EL (cell line): ENCODE results near the gene IGF2BP2.
A peak's percentile ranks its signal among the peaks of the same experiment; 100 is the strongest.

Experiments used
- DNase-seq: peaks from one replicate; pipeline ENCODE4 v3.0.0-alpha.2; 2016

Gene IGF2BP2

DNA sequence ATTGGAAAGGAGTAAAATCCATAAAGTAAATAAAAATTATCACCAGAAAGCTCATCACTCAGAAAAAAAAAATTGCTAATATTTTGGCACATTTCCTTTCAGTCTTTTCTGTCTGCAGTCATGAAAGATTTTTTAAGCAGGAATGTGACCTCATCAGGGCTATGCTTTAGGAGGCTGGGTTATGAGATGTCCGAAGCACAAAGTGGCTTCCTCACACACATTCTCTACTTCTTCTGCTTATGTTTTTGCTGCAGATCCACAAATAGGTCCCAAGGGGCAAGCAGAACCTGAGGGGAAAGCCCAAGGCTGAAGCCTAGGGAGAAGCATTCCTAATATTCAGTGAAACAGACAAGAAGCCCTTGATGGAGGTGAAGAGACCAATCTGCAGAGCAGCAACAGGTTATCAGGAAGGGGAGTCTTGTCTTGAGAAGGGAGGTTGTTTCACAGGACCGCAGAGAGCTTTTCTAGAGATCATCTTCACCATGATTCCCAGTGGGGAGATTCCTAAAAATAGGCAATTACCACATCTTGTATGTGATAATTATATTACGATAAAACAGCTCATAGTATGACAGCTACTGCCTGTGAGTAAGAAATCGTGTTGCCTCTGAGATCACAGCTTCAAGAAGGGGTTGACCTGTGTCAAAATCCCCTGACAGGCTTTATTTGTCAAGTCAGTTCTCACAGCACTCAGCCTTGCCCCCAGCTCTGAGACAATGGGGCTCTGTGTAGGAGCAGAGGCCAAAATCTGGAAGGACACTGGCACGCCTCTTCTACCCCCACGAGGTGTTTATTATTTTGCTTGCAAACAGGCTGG is 60.5 kb downstream of the IGF2BP2 start:
- peak; percentile 46 for DNase-seq

- DNase-seq, result no peak
Observed at GRCh38 chr3:185763347-185764005, 61.4 kb downstream of the IGF2BP2 start.

DNA sequence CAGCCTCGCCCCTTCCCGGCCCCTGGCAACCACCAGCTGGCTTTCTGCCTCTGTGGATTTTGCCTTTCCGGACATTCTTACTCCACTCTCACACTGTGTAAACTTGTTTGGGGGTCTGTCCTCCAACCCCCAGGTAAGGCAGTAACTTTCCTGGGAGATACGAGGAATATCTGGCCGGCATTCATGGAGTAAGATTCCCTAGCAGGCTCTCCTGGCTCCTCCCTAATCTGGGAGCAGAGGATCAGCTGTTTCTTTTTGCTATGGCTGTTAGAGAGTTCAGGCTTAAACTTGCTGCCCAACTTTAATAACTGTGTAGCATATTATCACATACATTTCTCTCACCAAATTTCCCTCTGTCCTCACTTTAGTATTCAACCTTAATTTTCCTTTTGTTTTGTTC is 64.3 kb downstream of the IGF2BP2 start:
- no peak for DNase-seq

DNA sequence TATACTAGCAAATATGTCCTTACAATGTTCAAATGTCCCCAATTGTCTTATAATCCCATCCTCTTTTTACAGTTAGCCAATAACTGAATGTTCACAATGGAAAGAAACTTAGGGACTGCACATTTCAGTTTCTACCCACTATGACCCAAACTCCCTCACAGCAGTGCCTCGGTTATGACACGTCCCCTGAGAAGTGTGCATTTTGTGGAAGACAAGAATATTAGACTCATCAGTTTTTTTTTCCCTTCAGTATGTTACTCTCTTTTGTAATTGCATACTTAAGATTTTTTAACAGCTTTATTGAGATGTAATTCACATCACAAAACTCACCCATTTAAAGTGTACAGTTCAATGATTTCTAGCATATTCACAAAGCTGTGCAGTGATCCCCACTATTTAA is 64.8 kb downstream of the IGF2BP2 start:
- DNase-seq, result peak; percentile 29

- DNase-seq, result no peak
Observed at GRCh38 chr3:185759512-185759911, 65.3 kb downstream of the IGF2BP2 start.

DNA sequence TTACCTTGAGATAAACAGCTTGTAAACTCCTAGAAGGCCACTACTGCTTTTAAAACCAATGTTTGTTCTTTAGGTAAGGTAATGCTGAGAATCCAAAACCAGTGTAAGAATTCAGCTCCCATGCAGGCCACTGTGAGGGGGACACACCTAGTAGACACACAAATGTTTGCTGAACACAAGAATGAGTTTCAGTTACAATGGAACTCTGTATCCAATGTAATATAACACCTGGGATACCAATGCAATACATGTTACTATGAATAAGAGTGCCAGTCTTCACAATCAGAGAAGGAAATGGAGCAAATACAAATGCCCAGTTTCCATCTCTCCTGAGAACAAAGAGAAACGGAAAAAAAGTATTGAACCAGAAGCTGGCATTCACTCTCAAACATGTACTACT is 65.9 kb downstream of the IGF2BP2 start:
- no peak for DNase-seq

GRCh38 chr3:185757176-185757575 is 67.7 kb downstream of the IGF2BP2 start:
- peak; percentile 26 for DNase-seq

DNA sequence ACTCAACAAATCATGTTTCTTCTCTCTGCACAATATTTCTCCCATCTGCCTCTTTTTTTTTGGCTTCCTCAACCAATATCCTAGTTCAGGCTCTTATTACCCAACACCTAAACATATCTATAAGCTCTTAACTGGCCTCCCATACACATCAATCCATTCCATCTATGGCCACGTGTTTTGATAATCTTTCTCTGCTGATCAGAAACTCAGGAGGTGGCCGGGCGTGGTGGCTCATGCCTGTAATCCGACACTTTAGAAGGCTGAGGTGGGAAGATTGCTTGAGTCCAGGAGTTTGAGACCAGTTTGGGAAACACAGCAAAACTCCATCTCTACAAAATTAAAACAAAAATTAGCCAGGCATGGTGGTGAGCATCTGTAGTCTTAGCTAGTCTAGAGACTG is 68.4 kb downstream of the IGF2BP2 start:
- DNase-seq, result no peak

GRCh38 chr3:185754920-185755319 is 69.9 kb downstream of the IGF2BP2 start:
- DNase-seq, result no peak

DNA sequence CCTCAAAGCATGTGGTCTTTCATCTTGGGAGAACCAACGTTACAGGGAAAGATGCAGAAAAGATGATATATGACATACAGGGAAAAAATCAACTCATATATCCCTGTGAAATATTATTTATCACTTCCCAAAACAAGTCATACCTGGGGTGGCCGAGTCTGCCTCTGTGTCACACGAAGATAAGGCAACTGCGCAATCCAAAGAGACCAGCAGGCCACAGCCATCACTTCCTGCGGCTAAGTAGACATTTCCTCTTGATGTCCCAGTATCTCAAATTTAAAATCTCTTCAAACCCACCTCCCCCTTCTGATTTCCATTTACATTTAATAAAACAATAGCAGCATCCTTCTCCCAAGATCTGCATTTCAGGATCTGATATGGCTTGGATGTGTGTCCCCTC is 71.5 kb downstream of the IGF2BP2 start:
- no peak for DNase-seq

- DNase-seq, result no peak
Observed at GRCh38 chr3:185750702-185751101, 74.1 kb downstream of the IGF2BP2 start.

GRCh38 chr3:185750015-185750414 is 74.8 kb downstream of the IGF2BP2 start:
- no peak for DNase-seq

- no peak for DNase-seq
Observed at GRCh38 chr3:185746470-185746869, 78.4 kb downstream of the IGF2BP2 start.

GRCh38 chr3:185744997-185745843 is 79.6 kb downstream of the IGF2BP2 start:
- DNase-seq, result peak; percentile 94

- DNase-seq, result no peak
Observed at GRCh38 chr3:185741586-185741985, 83.3 kb downstream of the IGF2BP2 start.

DNA sequence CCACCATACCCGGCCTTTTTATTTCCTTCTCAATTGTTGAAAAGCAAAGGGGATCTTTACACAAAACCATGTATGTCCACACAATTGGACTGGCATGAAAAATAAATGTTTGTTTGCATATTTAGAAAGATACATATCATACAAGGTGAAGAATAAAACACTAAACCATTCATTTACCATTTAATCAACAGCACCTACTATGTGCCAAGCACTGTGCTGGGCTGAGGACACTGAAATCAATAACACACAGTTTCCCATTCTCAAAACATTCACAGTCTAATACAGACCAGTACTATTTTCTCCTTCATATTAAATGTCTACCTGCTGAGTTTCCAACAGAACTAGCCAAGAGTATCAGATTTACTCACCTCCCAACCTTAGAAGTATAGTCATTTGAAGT is 84.7 kb downstream of the IGF2BP2 start:
- no peak for DNase-seq

GRCh38 chr3:185739264-185739701 is 85.6 kb downstream of the IGF2BP2 start:
- DNase-seq, result no peak

DNA sequence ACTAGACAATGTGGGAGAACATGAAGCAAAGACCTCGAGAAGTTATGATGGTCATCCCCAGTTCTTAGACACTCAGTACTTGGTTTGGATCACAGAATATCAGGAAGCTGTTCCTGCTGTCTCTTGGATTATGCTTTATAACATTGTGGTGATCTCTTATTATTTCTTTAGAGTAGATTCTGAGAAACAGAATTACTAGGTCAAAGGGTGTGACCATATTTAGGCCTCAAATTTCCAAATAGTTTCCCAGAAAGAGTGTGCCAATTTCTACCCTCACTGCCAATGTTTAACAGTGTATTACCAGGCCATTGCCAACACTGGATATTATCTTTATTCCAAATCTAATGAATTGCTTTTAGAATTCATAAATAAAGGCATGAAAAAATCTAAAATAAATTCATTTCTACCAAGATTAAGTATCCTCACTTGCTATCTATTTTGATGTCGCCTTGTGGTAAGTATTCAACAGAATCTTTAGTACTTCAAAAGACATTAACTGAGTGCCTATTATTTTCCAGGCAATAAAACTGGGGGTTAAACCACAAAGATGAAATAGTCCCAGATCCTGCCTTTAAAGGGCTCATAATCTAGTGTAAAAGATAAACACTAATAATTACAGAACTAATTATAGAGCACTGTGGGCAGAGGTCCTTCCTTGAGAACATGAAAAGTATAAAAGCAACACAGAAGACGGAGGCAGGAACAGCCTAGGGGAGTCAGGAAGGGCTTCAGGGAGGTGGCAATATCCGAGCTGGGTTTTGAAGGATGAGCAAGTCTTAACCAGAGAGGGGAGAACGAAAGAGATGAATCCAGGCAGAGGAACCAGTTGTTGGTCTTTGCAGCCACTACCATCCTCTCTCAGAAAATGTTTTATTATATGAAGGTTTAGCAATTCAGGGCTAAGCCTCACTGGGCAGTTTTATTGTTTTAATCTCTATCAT is 86.8 kb downstream of the IGF2BP2 start:
- no peak for DNase-seq

- DNase-seq, result peak; percentile 84
Observed at GRCh38 chr3:185737020-185737419, 87.8 kb downstream of the IGF2BP2 start.

DNA sequence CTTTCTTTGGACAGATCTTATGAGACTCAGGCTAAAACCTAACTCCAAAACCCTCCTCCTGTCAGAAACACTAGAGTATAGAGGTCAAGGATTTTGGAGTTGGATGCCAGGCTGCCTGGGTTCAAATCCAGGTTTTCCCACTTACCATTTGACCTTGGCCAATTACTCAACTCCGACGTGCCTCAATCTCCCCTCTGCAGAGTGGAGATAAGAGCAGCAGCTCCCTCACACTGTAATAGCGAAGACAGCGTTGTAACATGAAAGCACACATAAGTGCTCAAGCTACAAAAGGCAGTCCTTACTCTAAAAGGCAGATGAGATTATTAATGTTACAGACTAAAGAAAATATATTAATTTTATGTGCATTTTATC is 90.1 kb downstream of the IGF2BP2 start:
- no peak for DNase-seq

DNA sequence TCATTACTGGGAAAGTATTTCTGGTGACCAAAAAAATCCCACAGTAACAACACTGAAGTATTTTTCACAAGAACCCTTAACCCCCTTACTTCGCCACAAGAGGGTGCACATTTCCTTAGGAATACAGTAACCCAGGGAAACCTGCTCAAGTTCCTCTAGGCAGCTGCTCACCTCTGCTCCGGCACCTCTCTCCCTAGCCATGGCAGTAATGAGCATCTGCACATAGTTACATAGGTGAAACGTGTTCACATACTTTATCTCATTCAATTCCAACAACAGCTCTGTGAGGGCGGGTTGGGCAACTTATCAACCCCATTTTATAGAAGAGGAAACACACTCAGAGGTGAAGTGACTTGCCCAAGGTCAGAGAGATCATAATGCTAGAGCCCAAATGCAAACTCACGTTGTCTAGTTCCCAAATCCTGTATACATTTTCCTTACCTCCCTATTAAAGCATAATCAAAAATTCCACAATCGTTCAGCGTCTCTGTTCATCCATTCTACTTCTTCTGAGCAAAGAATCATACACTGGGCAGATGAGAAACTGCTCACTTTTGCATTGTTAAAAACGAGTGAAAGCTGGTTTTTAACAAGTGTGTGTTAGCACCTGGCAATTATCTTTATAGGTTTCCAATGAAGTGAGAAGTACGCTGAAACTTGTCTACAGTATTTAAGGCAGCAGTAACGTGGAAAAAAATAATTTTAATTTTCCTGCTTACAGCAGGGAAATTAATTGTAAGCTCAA is 90.7 kb downstream of the IGF2BP2 start:
- peak; percentile 84 for DNase-seq

- peak; percentile 97 for DNase-seq
Observed at GRCh38 chr3:185732782-185733181, 92.1 kb downstream of the IGF2BP2 start.
